ENCODE results near the gene PRCP.

PRCP gene

GRCh38 chr11:82775736-82776346 lies 124.4 kb downstream of the PRCP start:
- DNase-seq, result no peak

GRCh38 chr11:82775218-82775617 lies 125.0 kb downstream of the PRCP start:
- no peak for DNase-seq
